IPS DF 19.7 (cell line): ENCODE results near the gene MBNL2.

Experiments used
- DNase-seq: peaks from one replicate; pipeline ENCODE4 v3.0.0-alpha.2; 2013; ENCODE audit warnings: low read depth, low spot score

Gene MBNL2

DNA sequence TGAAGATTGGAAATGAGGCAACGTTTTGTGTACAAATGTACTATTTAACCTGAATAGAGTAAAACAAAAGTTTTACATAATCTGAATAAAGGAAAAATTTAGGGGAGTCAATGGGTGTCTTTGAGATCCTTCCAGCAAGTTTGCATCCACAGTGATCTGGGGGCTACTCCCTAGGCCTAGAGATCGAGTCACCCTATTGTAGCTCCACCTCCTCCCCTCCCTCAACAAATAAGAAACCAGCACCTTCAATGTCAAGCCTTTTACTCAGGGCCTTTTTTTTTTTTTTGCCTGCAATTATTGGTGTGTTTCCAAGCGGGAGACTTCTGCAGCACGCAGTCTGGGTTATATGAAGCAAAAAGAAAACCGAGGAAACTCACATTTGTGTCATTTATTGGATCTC lies 195.6 kb downstream of the MBNL2 start:
- no peak for DNase-seq

DNA sequence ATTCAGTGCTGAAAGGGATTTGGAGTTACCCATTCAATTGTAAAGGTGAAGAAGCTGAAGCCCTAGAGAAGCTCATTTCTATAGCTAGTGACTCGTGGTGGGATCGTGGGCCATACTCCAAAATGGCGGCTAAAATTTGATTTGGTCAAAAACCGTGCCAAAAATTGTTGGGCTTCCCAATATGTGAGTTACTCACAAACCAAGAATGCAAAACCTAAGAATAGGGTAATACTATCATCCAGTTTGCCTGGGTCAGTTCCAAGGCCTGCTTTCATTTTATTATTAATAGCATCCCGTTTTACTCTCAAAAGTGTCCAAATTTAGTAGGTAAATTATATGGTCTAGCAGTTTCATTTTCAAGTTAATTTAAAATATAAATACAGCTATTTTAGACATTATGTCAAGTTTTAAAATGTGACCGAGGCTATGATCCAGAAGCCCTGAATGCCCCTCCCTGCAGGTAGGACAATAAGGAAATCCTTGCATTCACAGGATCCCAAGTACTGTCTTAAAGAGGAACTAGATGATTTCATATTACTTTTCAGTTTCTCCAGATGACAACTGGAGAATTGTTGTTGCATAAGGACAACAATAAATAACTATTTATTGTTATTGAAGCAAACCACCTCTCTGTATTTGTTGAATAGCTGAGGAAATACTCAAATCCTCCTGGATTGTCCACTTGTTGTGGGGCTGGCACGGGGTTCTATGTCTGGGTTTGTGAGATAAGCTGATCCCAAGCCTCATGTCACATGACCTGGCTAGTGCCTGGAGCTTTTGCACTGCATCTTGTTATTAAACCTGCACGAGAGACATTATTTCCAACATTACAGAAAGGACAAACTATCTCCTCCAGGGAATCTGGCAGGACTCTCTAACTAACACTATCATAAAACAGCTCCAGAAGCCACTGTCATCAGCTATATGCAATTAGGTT lies 200.3 kb downstream of the MBNL2 start:
- no peak for DNase-seq

- DNase-seq, result no peak
Measured at GRCh38 chr13:97423300-97424045, 201.3 kb downstream of the MBNL2 start.

- no peak for DNase-seq
Measured at GRCh38 chr13:97425590-97425989, 203.5 kb downstream of the MBNL2 start.

DNA sequence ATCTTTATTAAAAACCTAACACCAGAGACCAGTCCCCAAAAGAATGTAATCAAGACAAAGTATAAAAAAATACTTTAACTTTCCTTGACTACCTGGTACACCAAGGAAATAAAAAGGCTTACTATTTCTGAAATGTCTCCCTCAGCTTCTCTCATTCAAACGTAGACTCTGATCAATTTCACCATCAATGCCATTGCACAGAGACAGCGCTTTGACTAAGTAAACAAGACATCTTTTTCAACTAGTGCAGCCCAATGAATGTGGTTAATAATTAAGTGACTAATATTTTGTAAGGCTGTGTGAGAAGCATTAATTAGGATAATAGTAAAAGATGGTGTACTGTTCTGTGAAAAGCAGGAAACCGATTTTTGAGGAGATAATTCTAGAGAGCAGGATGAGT lies 204.6 kb downstream of the MBNL2 start:
- DNase-seq, result no peak

DNA sequence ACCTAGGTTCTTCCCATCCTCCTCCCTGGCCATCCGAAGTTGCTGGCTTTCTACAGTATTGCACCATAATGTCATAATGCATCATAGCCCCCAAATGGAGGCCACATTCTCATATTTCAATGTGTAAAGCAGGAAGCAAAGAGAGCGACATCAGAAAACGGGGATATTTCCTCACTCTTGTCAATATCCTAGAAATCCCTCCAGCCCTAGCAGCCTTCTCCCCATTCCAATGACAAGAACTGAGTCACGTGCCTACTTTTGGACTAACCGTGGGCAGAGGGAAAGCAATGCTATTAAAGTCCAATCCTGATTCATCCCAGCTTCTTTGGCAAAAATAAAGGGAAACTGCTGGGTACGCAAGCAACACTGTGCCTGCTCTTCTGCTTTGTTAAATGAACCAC lies 207.5 kb downstream of the MBNL2 start:
- no peak for DNase-seq

- DNase-seq, result no peak
Measured at GRCh38 chr13:97430296-97430695, 208.2 kb downstream of the MBNL2 start.

DNA sequence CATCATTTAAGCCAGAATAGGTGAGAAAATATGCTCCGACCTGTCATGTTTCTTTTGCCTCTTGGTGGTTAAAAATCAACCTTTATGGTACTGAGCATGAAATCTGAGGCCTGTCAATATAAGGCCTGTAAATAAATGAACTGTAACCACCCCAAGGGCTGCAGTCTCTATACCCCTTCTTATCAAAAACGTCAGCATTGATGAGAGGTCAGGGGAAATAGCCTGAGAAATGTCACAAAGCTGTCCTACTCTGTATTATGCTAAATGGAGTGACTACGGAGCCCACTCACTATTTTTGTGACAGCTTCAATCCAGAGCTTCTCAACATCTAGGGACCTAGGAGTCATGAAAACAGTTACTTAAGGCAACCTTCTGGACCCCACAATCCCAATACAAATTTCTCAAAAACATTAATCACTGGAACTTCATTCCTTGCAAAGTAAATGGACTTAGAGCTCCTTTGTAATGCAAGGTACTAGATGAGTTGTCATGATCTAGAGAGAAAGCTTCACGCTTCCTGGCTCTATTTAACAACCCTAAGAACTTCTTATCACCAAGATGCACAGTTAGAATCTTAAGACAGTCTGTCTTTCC lies 209.1 kb downstream of the MBNL2 start:
- no peak for DNase-seq

DNA sequence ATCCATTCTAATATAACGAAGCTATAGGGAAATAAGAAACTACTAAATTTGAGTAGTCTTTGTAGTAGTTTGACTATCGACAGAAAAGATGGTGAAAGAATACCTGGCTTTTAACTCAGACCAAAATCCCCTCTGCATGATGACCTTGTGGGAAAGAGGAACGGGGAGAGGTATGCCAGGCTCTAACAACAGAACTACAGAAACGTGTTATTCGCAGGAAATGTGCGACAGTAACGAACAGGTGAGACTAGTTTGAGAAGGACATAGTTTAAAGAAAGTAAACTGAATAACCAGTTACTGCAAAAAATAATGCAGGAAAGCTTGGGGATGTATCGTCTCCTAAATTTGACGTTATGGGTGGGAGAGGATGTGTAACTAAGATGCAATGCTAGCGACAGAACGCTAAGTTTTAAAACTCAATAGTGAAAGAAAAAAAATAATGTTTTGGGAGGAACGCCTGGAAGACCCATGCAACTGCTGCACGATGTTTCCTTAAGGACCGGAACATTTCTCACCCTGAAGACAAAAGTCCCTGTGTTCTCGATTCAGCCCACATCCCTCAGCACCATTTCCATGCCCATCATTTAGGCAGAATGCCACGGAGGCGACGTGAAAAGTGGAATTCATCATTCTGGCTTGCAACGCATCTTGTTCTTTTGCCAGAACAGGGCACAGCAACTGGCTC lies 210.2 kb downstream of the MBNL2 start:
- no peak for DNase-seq

GRCh38 chr13:97432917-97433726 lies 211.0 kb downstream of the MBNL2 start:
- DNase-seq, result peak; percentile 100

GRCh38 chr13:97433727-97434396 lies 211.7 kb downstream of the MBNL2 start, which contains the start of gene RAP2A:
Gene RAP2A, plus strand, starts transcription at chr13:97434169. Its CDS starts 302 bp downstream, at chr13:97434471.
- peak; percentile 30 for DNase-seq

DNA sequence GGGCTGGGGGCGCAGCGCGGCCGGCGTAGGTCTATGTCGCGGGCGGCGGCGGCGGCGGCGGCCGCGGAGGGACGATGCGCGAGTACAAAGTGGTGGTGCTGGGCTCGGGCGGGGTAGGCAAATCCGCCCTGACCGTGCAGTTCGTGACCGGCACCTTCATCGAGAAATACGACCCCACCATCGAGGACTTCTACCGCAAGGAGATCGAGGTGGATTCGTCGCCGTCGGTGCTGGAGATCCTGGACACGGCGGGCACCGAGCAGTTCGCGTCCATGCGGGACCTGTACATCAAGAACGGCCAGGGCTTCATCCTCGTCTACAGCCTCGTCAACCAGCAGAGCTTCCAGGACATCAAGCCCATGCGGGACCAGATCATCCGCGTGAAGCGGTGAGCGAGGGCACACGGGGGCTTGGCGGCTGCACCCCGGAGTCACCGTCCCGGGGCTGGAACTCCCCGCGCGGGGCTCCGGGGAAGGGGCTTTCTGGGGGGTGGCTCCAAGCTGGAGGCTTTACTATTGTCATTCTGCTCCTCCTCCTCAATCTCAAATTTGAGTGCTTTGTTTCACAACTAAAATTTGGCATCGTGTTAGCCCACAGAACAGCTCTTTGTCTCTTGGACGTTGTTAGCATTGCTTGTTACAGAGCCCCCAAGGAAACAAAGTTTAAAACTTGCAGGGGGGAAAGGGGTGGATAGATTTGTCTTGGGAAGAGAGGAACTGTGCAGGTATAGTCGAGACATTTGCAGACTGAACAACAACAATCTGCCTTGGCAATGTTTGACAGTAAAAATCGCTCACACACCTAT lies 212.5 kb downstream of the MBNL2 start:
- DNase-seq, result no peak

DNA sequence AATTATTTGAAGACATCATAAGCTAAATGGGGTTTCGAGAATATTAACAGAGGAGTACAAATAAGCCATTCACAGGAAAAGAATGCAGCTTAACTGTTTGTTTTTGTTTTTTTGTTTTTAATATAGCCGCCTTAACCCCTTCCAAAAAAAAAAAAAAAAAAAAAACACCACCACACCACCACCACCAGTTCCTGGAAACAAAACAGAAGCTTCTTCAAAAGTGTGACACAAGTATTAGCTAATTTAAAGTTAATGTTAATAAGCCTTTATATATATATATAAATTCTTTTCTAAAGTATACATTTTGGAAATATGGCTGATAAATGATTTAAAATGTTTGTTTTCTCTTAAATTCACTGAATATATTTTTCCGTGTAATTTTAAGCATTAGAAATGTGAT lies 213.2 kb downstream of the MBNL2 start:
- DNase-seq, result no peak

GRCh38 chr13:97435794-97436193 lies 213.7 kb downstream of the MBNL2 start:
- no peak for DNase-seq

DNA sequence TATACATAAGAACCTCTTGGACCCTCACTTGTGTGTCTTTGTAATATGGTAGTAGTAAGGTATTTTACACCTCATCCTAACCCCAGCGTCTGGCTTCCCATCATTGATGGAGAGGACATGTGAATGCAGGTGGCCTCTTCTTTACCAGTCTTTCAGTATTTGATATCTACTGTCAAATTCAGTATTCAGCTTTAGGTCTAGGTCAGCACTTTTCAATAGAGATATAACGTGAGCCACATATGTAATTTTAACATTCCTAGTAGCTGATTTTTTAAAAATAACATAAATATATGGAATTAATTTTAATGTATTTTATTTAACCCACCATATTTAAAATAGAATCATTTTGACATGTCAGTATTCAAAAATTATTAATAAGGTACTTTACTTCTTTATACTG lies 214.7 kb downstream of the MBNL2 start:
- no peak for DNase-seq

DNA sequence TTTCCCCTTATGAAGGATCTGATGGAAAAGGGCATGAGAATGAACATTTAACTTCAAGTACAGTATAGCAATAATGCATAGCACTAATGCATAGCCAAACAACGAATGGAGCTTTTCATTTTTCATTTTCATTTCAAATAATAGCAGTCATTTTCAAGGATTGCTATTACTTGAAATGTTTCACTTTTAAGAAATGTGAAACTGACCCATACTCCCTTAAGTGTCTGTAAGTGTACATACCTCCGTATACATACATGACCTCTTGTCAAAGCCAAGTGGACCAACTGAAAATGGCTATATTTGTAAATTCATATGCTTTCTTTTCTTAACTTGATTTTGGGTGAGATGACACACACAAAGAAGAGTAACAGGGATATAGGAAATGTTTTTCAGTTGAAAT lies 215.6 kb downstream of the MBNL2 start:
- DNase-seq, result no peak

GRCh38 chr13:97438856-97439595 lies 216.9 kb downstream of the MBNL2 start:
- DNase-seq, result no peak

- no peak for DNase-seq
Measured at GRCh38 chr13:97440598-97441170, 218.6 kb downstream of the MBNL2 start.
